Erythroblast (primary cell): ENCODE results near the gene PLEKHN1.

Experiments used
- DNase-seq, 2 experiments: peaks; one replicate each; lab custom pipeline; 2025; lab: John Stamatoyannopoulos, UW
- GATA1 ChIP-seq: IDR thresholded peaks from 2 replicates; pipeline ENCODE4 v1.6.1; 2011; ENCODE audit warnings: low read depth, mild to moderate bottlenecking, control low read depth, low read length, moderate library complexity
- POLR2A ChIP-seq: IDR thresholded peaks from 2 replicates; pipeline ENCODE4 v1.6.1; 2011; ENCODE audit warnings: mild to moderate bottlenecking, low read length

PLEKHN1 gene

GRCh38 chr1:924656-925560 is 41.4 kb upstream of the PLEKHN1 start:
- DNase-seq, result no peak
- TF ChIP-seq POLR2A, result no peak

- no peak for DNase-seq
- TF ChIP-seq POLR2A (no peak), GATA1 (no peak)
Observed at GRCh38 chr1:925561-926421, 40.5 kb upstream of the PLEKHN1 start.

- TF ChIP-seq GATA1, result no peak
- TF ChIP-seq POLR2A, result no peak
- DNase-seq, result no peak
Observed at GRCh38 chr1:927234-927633, 39.0 kb upstream of the PLEKHN1 start.

DNA sequence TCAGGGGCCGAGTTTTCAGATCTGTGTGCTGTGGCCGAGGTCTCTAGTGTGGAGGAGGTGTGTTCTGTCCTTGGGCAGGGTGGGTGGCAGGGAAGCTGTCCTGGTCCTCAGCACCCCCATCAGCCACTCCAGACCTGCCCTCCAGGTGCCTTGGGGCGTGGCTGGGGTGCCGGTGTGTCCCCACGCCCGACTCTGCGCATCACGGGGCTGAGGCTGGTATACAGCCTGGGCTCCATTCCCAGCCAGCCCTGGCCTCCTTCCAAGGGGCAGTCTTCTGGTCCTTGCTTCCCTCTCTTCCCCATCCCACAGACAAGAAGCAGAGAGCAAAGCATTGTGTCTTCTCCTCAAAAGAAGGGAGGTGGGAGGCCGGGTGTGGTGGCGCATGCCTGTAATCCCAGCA is 38.5 kb upstream of the PLEKHN1 start:
- DNase-seq, result no peak
- TF ChIP-seq POLR2A, result no peak
- no peak for TF ChIP-seq GATA1

DNA sequence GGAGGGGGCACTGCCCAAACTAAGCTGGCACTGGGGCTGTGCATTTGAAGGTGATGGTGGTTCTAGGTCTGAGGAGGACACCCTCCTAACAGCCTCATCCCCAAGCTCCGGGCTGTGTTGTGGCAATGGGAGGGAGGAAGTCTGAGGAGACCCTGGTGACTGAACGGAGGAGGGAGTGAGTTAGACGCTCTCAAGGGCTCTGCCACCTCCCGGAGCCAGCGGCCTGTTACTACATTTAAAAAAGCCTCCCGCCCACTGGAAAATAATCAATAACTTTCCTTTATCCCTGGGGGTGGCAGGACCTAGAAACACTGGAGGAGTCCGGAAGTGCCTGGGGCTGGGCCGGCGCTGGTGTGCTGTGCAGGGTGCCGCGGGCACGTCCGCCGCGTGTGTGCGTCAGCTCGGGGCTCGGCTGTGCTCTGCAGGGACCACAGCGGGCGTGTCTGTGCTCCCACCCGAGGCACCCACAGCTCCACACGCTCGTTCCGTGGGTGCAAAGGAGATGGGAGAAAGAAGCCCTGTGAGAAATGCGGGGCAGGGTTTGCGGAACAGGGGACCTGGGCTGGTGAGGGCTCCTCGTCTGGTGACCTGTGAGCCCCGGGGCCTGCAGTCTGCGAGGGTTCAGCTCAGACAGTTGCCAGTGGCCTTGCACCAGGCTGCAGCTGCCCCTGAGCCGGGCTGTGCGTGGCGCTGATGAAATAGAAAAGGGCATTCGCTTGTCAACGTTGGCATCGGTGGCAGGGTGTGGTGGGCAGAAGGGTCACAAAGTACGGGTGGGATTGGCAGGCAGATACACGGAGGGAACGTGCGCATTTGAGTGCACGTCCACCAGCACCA is 37.2 kb upstream of the PLEKHN1 start:
- TF ChIP-seq POLR2A (no peak), GATA1 (no peak)
- DNase-seq, result no peak

- TF ChIP-seq GATA1, result no peak
- no peak for TF ChIP-seq POLR2A
Observed at GRCh38 chr1:929712-930632, 36.3 kb upstream of the PLEKHN1 start.

DNA sequence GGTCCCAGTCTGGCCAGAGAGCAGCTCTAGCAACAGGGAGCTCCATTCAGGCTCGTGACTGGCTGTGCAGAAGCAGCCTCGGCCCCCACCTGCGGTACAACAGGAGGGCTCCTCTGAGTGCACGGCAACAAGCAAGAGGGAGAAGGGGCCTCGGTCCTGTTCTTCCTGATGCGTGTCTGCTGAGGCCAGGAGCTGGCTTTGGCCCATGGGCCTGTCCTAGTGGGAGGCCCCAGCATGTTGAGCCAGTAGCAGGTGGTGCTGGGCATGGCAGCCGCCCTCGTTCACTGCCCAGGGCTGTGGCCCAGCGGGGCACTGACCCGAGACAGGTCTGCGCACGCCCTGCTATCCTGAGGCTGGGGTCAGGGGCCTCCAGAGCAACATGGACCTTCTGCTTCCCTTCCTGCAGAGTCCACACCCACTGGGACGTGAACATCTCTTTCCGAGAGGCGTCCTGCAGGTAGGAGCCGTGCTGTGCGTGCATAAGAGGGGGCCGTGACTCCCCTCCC is 35.6 kb upstream of the PLEKHN1 start:
- no peak for DNase-seq
- TF ChIP-seq GATA1 (no peak), POLR2A (no peak)

More at GRCh38 chr1:929712-930632, 36.3 kb upstream of the PLEKHN1 start:
- no peak for DNase-seq

DNA sequence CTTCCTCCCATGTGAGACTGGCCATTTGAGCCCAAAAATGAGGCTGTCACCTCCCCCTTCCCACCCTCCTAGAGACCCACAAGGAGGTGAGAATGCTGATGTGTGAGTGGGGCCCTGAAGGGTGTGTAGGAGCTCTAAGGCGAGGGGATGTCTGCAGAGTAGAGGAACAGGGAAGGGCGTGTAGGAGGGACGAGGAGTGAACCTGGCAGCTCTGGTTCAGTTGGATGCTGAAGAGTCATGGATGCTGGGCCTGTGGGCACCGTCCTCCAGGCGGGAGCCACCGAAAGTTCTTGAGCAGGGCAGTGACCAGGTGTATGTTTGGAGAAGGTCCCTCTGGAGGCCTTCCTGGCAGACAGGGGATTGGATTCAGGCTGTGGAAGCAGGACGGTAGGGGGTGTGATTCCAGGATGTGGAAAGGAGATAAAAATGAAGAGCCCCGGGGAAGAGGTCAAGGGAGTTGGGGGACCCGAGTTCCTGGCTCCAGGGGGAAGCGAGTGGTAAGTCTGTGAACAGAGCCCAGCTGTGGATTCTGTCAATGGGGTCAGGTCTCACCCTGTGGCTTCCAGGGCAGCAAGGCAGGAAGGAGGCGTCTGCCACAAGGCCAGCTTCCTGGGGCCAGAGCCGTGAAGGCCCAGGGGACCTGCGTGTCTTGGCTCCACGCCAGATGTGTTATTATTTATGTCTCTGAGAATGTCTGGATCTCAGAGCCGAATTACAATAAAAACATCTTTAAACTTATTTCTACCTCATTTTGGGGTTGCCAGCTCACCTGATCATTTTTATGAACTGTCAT is 34.7 kb upstream of the PLEKHN1 start:
- TF ChIP-seq POLR2A (no peak), GATA1 (no peak)
- DNase-seq, result no peak

GRCh38 chr1:932173-932510 is 34.1 kb upstream of the PLEKHN1 start:
- DNase-seq, result no peak
- TF ChIP-seq POLR2A (no peak), GATA1 (no peak)

DNA sequence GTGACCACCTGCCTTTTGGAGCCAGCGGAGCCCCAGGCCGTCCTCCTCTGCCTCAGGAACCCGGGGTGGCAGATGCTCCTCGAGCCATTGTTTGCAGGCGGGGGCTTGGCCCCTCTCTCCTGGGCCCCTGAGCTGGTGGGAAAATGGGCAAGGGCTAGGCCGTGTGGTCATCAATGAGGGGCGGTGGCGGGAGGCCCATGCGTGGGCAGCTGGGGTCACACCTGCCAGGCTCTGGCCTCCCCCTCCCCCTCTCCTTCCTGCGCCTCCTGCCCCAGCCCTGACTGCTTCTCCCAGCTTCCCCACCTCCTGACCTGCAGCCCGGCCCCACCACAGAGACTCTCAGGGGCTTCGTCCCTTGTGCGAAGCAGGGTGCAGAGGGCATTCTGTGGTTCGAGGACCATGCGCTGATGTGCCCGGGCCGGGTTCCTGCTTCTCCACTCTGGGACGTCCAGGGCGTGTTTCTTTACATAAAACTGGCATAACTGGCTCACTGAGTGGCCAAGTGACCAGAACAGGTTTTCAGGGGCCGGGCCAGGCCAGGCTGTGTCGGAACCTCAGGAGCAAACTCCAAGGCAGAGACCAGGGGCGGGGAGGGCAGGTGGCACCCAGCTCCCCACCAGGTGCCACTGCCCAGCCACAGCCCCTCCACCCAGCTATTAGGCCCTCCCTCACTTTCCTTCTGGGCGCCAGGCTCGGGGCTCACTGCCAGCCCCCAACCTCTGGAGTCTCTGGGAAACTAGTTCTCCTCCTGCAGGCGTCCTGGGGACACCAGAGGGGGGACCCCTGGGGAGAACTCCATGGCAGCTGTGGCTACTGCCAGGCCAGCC is 33.3 kb upstream of the PLEKHN1 start:
- no peak for TF ChIP-seq GATA1
- no peak for TF ChIP-seq POLR2A
- no peak for DNase-seq

DNA sequence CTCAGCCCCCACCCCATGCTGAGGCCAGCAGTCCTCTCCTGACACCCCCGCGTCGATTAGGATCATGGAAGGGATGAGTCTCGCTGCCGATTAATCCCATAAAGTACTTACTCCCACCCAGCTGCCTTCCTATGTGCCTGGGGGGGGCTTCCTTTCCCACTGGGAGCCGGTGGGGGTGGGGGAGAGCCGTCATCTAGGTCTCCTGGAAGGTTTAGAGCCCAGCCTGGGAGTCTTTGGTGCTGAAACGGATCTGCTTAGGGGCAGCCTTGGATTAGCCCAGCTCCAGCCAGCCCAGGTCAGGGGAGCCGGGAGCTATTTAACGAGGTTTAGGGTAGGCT is 32.7 kb upstream of the PLEKHN1 start:
- no peak for DNase-seq
- TF ChIP-seq POLR2A (no peak), GATA1 (no peak)
